CD4-positive, alpha-beta T cell treated with Interleukin-6 for 4 hours (primary cell): ENCODE results near the gene MAPKAP1.
A peak's percentile ranks its signal among the peaks of the same experiment; 100 is the strongest.

Experiments used
- DNase-seq: peaks from one replicate; pipeline ENCODE4 v3.0.0-alpha.2; 2020; ENCODE audit warnings: mixed read lengths

MAPKAP1 gene

GRCh38 chr9:125559194-125559593 lies 147.8 kb downstream of the MAPKAP1 start:
- no peak for DNase-seq

- peak; percentile 58 for DNase-seq
Observed at GRCh38 chr9:125558453-125559092, 148.4 kb downstream of the MAPKAP1 start.

- no peak for DNase-seq
Observed at GRCh38 chr9:125556046-125556721, 150.8 kb downstream of the MAPKAP1 start.

GRCh38 chr9:125554726-125555125 lies 152.3 kb downstream of the MAPKAP1 start:
- DNase-seq = no peak

GRCh38 chr9:125551781-125552180 lies 155.2 kb downstream of the MAPKAP1 start:
- DNase-seq = no peak

- no peak for DNase-seq
Observed at GRCh38 chr9:125549891-125550885, 156.8 kb downstream of the MAPKAP1 start.

- DNase-seq = no peak
Observed at GRCh38 chr9:125549465-125549871, 157.5 kb downstream of the MAPKAP1 start.

GRCh38 chr9:125549039-125549438 lies 158.0 kb downstream of the MAPKAP1 start:
- no peak for DNase-seq

GRCh38 chr9:125548141-125548540 lies 158.9 kb downstream of the MAPKAP1 start:
- DNase-seq = no peak

- DNase-seq = no peak
Observed at GRCh38 chr9:125547368-125547767, 159.6 kb downstream of the MAPKAP1 start.

- DNase-seq = no peak
Observed at GRCh38 chr9:125545845-125546244, 161.2 kb downstream of the MAPKAP1 start.

- no peak for DNase-seq
Observed at GRCh38 chr9:125544988-125545651, 161.9 kb downstream of the MAPKAP1 start.

- DNase-seq = no peak
Observed at GRCh38 chr9:125544484-125544883, 162.5 kb downstream of the MAPKAP1 start.

- no peak for DNase-seq
Observed at GRCh38 chr9:125541840-125542243, 165.2 kb downstream of the MAPKAP1 start.

GRCh38 chr9:125540497-125540896 lies 166.5 kb downstream of the MAPKAP1 start:
- DNase-seq = no peak

GRCh38 chr9:125538092-125538473 lies 168.9 kb downstream of the MAPKAP1 start:
- no peak for DNase-seq

GRCh38 chr9:125537442-125538091 lies 169.4 kb downstream of the MAPKAP1 start:
- no peak for DNase-seq

- no peak for DNase-seq
Observed at GRCh38 chr9:125536776-125537175, 170.2 kb downstream of the MAPKAP1 start.

GRCh38 chr9:125536167-125536772 lies 170.7 kb downstream of the MAPKAP1 start:
- DNase-seq = no peak

GRCh38 chr9:125534971-125535701 lies 171.9 kb downstream of the MAPKAP1 start:
- no peak for DNase-seq
